Fibroblast of pulmonary artery (primary cell): ENCODE data around the gene TRAM2.

Experiments used
- DNase-seq: peaks from one replicate; pipeline ENCODE4 v3.0.0-alpha.2; 2010; ENCODE audit warnings: low read depth
- H3K4me3 ChIP-seq: replicated peaks from 2 replicates; pipeline ENCODE4 v1.5.1; 2011; ENCODE audit warnings: low read depth, mild to moderate bottlenecking, control low read depth, low read length, moderate library complexity
- CTCF ChIP-seq: IDR thresholded peaks from 2 replicates; pipeline ENCODE4 v1.5.1; 2011; ENCODE audit warnings: mild to moderate bottlenecking, control low read depth, low read length, inconsistent platforms; ENCODE audit errors: missing control alignments

TRAM2 gene

GRCh38 chr6:52603000-52603795 lies 26.3 kb upstream of the TRAM2 start:
- H3K4me3 ChIP-seq = no peak overlapping the region
- TF ChIP-seq CTCF = no peak
- DNase-seq = peak; percentile 69

- no peak for DNase-seq
- H3K4me3 ChIP-seq = no peak overlapping the region
- no peak for TF ChIP-seq CTCF
Measured at GRCh38 chr6:52598824-52599190, 21.9 kb upstream of the TRAM2 start.

GRCh38 chr6:52598123-52598823 lies 21.4 kb upstream of the TRAM2 start:
- peak; percentile 72 for TF ChIP-seq CTCF

GRCh38 chr6:52597738-52598122 lies 20.9 kb upstream of the TRAM2 start:
- no peak overlapping the region for H3K4me3 ChIP-seq
- TF ChIP-seq CTCF = no peak
- no peak for DNase-seq

More at GRCh38 chr6:52598123-52598823, 21.4 kb upstream of the TRAM2 start:
- H3K4me3 ChIP-seq = no peak overlapping the region
- peak; percentile 83 for DNase-seq

GRCh38 chr6:52596371-52597028 lies 19.6 kb upstream of the TRAM2 start:
- no peak for TF ChIP-seq CTCF
- DNase-seq = peak; percentile 89
- H3K4me3 ChIP-seq = no peak overlapping the region

- DNase-seq = no peak
- H3K4me3 ChIP-seq = peak overlapping the region; percentile 28
- no peak for TF ChIP-seq CTCF
Measured at GRCh38 chr6:52595796-52596130, 18.9 kb upstream of the TRAM2 start.
